PC-9 (cell line): ENCODE measurements around the gene OR52E4.

Source experiments
- EZH2 ChIP-seq: fragments of 200-600 bp; sonication (generic); IDR thresholded peaks from 2 replicates; pipeline ENCODE4 v1.8.0; 2017; ENCODE audit warnings: antibody characterized with exemption, low read depth
- TF ChIP-seq, protein P1 (sequence below): fragments of 200-600 bp; sonication (generic); conservative IDR thresholded peaks from 2 replicates; pipeline ENCODE4 v1.6.1; 2017; ENCODE audit warnings: mixed run types, antibody characterized with exemption, mild to moderate bottlenecking, moderate library complexity

DNA sequence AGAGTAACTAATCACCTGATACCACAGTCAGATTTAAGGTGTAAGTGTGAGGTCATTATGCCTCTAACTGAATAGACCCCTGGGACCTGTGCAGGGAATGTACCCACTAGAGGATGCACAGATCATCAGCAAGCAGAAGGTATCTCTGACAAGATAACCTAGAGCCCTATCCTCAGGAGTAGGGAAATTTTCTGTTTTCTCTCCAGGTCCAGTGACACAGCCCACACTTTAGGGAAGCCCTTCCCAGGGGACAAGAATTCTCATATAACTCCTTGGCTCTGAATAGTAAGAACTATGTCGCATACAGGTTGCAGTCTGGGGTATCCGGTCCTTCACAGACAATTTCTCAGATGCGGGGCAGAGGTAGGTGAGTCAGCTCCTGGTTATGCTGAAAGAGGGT, 12.5 kb downstream of the OR52E4 start, which contains the start of gene OR52E5:
- TF ChIP-seq, protein P1, sequence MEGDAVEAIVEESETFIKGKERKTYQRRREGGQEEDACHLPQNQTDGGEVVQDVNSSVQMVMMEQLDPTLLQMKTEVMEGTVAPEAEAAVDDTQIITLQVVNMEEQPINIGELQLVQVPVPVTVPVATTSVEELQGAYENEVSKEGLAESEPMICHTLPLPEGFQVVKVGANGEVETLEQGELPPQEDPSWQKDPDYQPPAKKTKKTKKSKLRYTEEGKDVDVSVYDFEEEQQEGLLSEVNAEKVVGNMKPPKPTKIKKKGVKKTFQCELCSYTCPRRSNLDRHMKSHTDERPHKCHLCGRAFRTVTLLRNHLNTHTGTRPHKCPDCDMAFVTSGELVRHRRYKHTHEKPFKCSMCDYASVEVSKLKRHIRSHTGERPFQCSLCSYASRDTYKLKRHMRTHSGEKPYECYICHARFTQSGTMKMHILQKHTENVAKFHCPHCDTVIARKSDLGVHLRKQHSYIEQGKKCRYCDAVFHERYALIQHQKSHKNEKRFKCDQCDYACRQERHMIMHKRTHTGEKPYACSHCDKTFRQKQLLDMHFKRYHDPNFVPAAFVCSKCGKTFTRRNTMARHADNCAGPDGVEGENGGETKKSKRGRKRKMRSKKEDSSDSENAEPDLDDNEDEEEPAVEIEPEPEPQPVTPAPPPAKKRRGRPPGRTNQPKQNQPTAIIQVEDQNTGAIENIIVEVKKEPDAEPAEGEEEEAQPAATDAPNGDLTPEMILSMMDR = no peak
- no peak for TF ChIP-seq EZH2
